Dermis blood vessel endothelial cell (primary cell): Measurements from ENCODE around the gene ANTXR1. TPM values are rescaled to one million over a fixed set of nuclear protein-coding genes. Genes with fewer than 3 reads are reported as not detected.

ENCODE experiments used
- DNase-seq: peaks from one replicate; pipeline ENCODE4 v3.0.0; 2010
- total RNA-seq: library from RNA; depleted of rRNA; stranded (reverse); fragments of >200 nt; gene quantifications from 2 replicates; pipeline ENCODE4 v1.2.3, GENCODE V29; 2014

Gene ANTXR1
- total RNA-seq, 1 donor from 2014 or later, result 0.68 TPM

GRCh38 chr2:69291004-69291650 is 278.1 kb downstream of the ANTXR1 start:
- DNase-seq, result peak; percentile 56

- no peak for DNase-seq
Measured at GRCh38 chr2:69291721-69292120, 278.7 kb downstream of the ANTXR1 start.

- DNase-seq, result no peak
Measured at GRCh38 chr2:69292256-69292655, 279.3 kb downstream of the ANTXR1 start.

GRCh38 chr2:69296421-69296820 is 283.4 kb downstream of the ANTXR1 start:
- no peak for DNase-seq

- DNase-seq, result no peak
Measured at GRCh38 chr2:69297216-69297615, 284.2 kb downstream of the ANTXR1 start.

- DNase-seq, result peak; percentile 47
Measured at GRCh38 chr2:69298261-69298660, 285.3 kb downstream of the ANTXR1 start.

- DNase-seq, result peak; percentile 46
Measured at GRCh38 chr2:69298862-69299261, 285.9 kb downstream of the ANTXR1 start.

Other genes starting within 250 kb of the ANTXR1 start
- gene BMP10, start 141.8 kb upstream of the ANTXR1 start, total RNA-seq, result not detected in 2 replicates
- gene GKN2, start 60.3 kb upstream of the ANTXR1 start, total RNA-seq, result not detected in 2 replicates
- gene GKN1, start 38.5 kb upstream of the ANTXR1 start, total RNA-seq, result not detected in 2 replicates